ENCODE results near the gene ARHGAP5.

The ARHGAP5 gene

DNA sequence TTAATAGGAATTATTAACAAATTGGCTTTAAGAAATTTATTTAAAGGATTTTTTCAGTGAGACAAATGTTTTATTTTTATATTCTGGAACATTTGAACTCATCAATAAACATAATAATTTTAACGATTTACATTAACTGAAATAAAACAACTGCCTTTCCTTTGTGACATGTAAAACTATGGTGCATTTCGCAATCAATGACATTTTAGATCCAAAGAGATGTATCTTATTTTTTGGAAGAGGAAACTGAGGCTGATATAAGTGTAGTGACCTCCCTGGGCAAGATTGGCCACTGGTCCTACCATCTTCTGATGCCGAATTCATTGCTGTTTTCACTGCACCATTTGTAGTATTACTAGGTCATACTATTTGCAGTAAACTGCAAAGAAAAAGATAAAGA is 128.4 kb downstream of the ARHGAP5 start:
- in situ Hi-C loops (cut with MboI; ENCODE audit: low sequenced_read_pairs) = no loop called here

GRCh38 chr14:32205984-32206383 is 128.9 kb downstream of the ARHGAP5 start:
- in situ Hi-C loops (cut with MboI; ENCODE audit: low sequenced_read_pairs) = no loop called here

DNA sequence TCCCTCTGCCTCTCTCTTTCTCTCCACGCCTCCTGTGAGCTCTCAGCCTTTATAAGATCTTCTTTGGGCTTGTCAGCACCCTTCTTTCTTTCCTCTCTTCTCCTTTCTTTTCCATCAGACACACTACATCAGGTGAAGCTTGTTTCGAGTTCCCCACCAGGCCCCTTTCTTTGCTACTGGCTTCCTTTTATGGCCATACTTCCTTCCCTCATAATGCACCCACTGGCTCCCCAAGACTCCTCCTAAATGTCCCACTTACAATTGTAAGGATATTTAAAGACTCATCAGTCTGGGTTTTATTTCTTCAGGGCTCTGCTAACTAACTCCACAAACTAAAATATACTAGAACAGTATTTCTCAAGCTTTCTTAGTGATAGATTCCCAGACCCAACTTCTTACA is 129.4 kb downstream of the ARHGAP5 start:
- in situ Hi-C loops (cut with MboI; ENCODE audit: low sequenced_read_pairs) = no loop called here

- in situ Hi-C loops (cut with MboI; ENCODE audit: low sequenced_read_pairs) = no loop called here
Observed at GRCh38 chr14:32208490-32208889, 131.4 kb downstream of the ARHGAP5 start.
